GM21367 (cell line): ENCODE data around the gene GRAMD1B.

ENCODE experiments used
- ATAC-seq: cut with Tn5 transposase; IDR thresholded peaks from one replicate; pipeline ENCODE4 v1.9.1; 2021; ENCODE audit not compliant: unreplicated experiment

GRAMD1B gene

GRCh38 chr11:123527526-123527925 lies 97.5 kb downstream of the GRAMD1B start:
- ATAC-seq: no peak

GRCh38 chr11:123527947-123528346 lies 97.9 kb downstream of the GRAMD1B start:
- no peak for ATAC-seq

GRCh38 chr11:123531325-123531724 lies 101.3 kb downstream of the GRAMD1B start:
- no peak for ATAC-seq

- no peak for ATAC-seq
These were observed 102.1 kb downstream of the GRAMD1B start for GRCh38 chr11:123532131-123532530.

GRCh38 chr11:123535401-123535800 lies 105.3 kb downstream of the GRAMD1B start:
- ATAC-seq: no peak

GRCh38 chr11:123536690-123537437 lies 106.8 kb downstream of the GRAMD1B start:
- no peak for ATAC-seq

- no peak for ATAC-seq
These were observed 107.7 kb downstream of the GRAMD1B start for GRCh38 chr11:123537726-123538125.

- no peak for ATAC-seq
These were observed 113.7 kb downstream of the GRAMD1B start for GRCh38 chr11:123543797-123544196.

- ATAC-seq: no peak
These were observed 114.7 kb downstream of the GRAMD1B start for GRCh38 chr11:123544631-123545375.

- no peak for ATAC-seq
These were observed 115.7 kb downstream of the GRAMD1B start for GRCh38 chr11:123545726-123546270.

GRCh38 chr11:123546515-123546914 lies 116.4 kb downstream of the GRAMD1B start:
- no peak for ATAC-seq

- peak; percentile 88 for ATAC-seq
These were observed 117.1 kb downstream of the GRAMD1B start for GRCh38 chr11:123547180-123547579.

- ATAC-seq: no peak
These were observed 118.7 kb downstream of the GRAMD1B start for GRCh38 chr11:123548774-123549173.

GRCh38 chr11:123549926-123550917 lies 120.2 kb downstream of the GRAMD1B start:
- no peak for ATAC-seq

GRCh38 chr11:123551079-123551478 lies 121.0 kb downstream of the GRAMD1B start:
- no peak for ATAC-seq

- ATAC-seq: no peak
These were observed 126.6 kb downstream of the GRAMD1B start for GRCh38 chr11:123556633-123557032.

GRCh38 chr11:123558536-123559315 lies 128.7 kb downstream of the GRAMD1B start:
- no peak for ATAC-seq

- ATAC-seq: no peak
These were observed 129.5 kb downstream of the GRAMD1B start for GRCh38 chr11:123559523-123559955.

- ATAC-seq: no peak
These were observed 129.9 kb downstream of the GRAMD1B start for GRCh38 chr11:123560006-123560405.

GRCh38 chr11:123561431-123561800 lies 131.3 kb downstream of the GRAMD1B start:
- ATAC-seq: no peak
